HUDEP-2 (cell line): ENCODE results near the gene SNX32.

Source experiments
- DNase-seq, 76 experiments: peaks; one replicate each; lab custom pipeline; 2025; ENCODE audit not compliant: unreplicated experiment in 76 of 76; lab: John Stamatoyannopoulos, UW

The SNX32 gene

GRCh38 chr11:65833297-65834030 lies at the start of gene SNX32:
TSS of gene SNX32 (plus strand) at chr11:65833963. CDS start at chr11:65834066, 103 bp downstream.
- DNase-seq, result peak in 74 of 76 experiments; percentile 19 to 95 (median 90)

GRCh38 chr11:65785319-65786007 lies 48.3 kb upstream of the SNX32 start:
- DNase-seq, result no peak

- no peak for DNase-seq
Measured at GRCh38 chr11:65786008-65786785, 47.6 kb upstream of the SNX32 start.

- DNase-seq, result no peak
Measured at GRCh38 chr11:65786786-65787636, 46.8 kb upstream of the SNX32 start, which contains the start of gene OVOL1. TSS of gene OVOL1 (plus strand) at chr11:65787063. CDS start at chr11:65787374, 311 bp downstream.

- DNase-seq, result no peak
Measured at GRCh38 chr11:65787649-65788622, 45.8 kb upstream of the SNX32 start.

- no peak for DNase-seq
Measured at GRCh38 chr11:65788821-65789220, 44.9 kb upstream of the SNX32 start.

DNA sequence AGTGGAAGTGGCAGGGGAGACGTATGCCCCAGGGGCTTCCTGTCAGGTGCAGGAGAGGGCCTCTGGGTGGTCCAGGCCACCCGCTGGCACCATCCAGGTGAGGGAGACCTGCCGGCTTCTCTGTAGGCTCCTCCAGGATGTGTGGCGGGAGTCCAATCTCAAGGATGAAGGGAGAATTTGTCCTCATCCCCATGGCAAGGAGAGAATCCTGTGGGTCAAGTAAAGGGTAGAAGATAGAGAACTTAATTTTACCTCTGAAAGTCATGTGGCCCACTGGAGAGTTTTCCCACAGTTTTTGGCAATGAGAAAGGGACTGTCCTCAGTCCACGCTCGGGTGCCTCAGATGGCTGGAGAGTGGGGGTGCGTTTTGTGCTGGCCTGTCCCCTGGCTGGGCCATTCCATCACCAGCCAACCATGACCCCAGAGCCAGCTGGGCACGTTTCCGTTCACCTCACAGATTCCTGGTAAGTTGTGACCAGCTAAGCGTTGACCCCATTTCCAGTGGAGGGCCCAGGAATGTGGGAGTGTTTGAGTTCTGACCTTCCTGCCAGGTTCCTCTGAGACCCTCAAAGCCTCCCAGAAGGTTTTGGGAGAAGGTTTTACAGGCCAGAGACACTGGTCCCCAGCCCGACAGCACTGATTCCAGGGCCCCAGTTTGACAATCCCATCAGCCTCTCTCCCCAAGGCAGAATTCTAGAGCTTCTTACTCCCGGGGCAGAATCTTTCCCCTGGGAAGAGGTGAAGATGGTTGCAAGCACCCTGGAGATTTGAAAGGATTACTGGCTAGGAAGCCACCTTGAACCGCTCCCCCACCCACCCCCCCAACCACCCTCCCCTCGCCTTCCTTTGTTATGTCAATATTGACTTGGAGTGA lies 44.3 kb upstream of the SNX32 start:
- no peak for DNase-seq

DNA sequence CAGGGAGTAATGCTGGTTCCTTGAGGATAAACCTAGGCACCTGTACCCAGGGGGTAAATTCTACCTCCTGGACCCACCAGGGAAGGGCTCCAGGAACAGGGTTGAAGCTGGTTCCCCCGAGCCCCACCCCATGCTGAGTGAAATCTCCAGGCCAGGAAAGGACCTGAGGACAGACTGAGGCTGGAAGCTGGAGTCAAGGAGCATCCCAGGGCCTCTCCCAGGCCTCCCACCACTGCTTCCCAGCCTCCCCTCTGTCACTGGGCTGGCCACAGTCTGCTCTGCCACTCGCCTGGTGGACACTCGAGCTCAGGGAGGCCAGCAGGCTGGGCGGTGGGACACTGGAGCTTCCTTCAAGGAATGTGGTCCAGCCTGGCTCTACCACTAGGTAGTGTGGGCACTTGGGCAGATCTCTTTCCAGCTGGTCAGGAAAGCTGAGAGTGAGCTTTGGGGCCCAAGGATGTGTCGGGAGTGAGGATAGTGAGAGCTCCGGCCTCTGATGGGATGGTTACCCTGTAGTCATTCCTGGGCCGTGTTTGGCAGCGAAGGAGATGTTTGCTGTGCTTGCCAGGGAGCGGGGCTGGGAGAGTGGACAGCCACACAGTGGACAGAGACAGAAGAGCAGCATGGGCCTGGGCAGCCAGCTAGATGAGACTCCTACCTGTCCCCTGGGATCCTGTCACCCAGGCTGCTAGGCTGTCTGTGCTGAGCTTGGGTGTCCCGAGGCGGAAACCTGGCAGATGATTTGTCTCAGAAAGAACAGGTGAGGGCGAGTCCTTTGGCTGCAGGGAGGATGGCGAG lies 43.5 kb upstream of the SNX32 start:
- DNase-seq, result no peak

GRCh38 chr11:65790902-65791650 lies 42.7 kb upstream of the SNX32 start:
- no peak for DNase-seq

DNA sequence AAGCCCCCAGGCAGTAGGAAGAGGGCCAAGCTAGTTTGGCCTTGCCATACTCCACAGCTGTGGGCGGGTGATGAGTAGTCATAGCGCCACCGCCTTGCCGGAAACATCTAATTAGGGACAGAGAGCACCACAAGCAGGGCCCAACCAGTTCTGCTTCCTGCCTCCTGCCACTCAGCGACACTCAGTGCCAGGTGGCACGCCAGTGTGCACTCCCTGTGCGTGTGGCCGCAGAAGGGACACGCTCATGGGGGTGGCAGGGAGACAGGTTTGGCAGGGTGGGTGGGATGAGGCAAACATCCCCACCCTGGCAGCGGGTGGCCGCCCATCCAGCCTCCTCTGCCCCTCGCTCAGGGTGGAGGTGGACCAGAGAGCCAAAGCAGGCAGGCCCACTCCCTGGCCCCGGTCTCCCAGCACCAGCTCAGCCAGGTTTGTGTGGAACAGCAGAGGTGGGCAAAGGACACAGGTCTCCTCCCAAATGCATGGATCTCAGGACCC lies 42.0 kb upstream of the SNX32 start:
- DNase-seq, result peak in 11 of 76 experiments; percentile 5 to 24 (median 9)

GRCh38 chr11:65792456-65792855 lies 41.3 kb upstream of the SNX32 start:
- no peak for DNase-seq

DNA sequence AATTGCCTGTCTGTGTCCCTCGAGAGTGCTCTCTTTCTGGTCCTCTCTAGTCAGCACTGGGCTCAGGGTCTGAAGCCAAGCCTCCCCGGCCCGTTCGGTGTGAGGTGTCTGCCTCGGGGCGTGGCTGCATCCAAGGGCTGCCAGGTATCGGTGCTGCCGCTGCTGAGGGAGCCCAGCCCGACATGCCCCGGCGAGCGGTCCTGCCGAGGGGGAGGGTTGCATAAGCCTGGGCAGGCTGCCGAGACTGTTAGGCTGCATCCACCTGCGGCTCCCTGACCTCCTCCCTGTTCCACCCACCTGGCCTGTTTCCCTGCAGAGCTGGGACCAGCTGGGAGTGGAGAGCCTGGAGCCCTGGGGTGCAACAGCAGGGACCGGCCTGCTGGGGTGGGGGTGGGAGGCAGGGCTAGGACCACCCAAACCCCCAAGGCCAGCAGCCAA lies 40.6 kb upstream of the SNX32 start:
- no peak for DNase-seq

GRCh38 chr11:65793625-65794400 lies 40.0 kb upstream of the SNX32 start:
- no peak for DNase-seq

GRCh38 chr11:65794570-65795510 lies 38.9 kb upstream of the SNX32 start:
- no peak for DNase-seq
